DMS 273 treated with DMSO at 0.1 percent for 48 hours (cell line): ENCODE data around the gene MRPS34.

Experiments
- DNase-seq: peaks from one replicate; lab custom pipeline; 2025; lab: John Stamatoyannopoulos, UW

Gene MRPS34

GRCh38 chr16:1781758-1782407 lies 8.9 kb upstream of the MRPS34 start:
- DNase-seq, result no peak

GRCh38 chr16:1781254-1781653 lies 8.3 kb upstream of the MRPS34 start:
- no peak for DNase-seq

DNA sequence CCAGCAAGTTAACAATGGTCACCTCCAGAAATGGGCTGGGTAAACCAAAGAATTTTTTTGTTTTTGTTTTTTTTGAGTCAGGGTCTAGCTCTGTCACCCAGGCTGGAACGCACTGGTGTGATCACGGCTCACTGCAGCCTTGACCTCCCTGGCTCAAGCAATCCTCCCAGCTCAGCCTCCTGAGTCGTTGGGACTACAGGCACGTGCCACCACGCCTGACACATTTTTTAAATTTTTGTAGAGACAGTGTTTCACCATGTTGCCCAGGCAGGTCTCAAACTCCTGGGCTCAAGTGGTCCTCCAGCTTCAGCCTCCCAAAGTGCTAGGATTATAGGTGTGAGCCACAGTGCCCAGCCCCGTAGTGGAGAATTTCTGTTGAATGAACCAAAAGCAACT lies 7.7 kb upstream of the MRPS34 start:
- no peak for DNase-seq

DNA sequence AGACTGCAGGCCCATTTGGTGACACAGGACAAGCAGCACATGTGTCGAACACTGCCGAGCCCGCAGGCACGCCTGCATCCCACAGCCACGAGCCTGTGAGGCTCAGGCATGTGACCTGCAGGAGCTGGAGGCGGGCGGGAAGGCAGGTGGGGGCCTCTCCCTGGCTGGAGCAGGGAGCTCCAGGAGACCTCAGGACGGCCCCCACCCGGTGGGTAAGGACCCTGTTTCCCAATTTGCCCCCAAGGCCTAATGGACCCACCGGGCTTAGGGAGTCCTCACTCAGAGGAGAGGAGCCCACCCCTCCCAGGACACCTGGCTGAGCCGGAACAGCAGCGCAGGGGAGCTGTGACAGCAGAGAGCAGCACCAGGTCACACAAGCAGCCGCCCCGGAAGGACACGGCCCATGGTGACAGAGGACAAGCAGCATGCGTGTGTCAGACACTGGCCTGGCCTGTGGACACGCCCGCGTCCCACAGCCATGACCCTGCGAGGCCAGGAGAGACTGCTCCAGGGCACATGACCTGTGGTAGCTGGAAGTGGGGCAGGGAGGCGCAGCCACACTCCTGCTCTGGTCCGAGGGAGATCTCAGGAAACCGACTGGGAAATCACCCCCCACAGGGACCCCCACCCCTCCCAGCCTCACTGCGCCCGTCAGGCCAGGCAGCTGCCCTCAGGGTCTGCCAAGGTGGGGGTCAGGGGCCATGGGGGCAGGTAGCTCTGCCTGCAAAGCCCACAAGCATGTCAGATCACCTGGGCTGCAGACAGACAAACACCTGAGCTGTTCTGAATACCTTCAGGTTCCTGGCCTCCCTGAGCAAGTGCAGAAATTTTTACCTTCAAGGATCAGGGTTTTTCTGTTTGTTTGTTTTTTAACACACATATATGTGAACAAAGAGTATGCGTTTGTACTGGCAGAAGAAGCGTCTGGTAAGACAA lies 7.1 kb upstream of the MRPS34 start:
- DNase-seq, result no peak

DNA sequence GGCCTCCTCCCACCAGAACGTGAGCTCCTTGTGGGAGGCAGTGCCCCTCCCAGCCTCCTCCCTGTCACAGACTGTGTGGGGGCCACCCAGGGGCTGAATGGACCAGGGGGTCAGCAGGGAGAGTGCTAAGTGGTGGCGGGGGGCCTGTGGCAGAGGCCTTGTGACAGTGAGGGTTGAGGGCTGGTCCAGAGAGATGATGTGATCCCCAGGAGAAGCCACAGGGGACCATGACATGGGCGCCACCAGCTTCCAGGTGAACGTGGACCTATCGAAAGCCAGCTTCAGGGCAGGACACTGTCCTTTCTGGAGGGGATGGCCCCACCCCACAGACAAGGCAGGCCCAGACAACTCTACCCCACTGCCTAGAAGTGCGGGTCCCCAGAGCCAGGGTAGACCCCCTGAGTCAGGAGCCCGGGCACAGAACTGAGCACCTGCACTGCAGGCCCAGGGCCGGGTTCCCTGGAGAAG lies 6.3 kb upstream of the MRPS34 start:
- no peak for DNase-seq

DNA sequence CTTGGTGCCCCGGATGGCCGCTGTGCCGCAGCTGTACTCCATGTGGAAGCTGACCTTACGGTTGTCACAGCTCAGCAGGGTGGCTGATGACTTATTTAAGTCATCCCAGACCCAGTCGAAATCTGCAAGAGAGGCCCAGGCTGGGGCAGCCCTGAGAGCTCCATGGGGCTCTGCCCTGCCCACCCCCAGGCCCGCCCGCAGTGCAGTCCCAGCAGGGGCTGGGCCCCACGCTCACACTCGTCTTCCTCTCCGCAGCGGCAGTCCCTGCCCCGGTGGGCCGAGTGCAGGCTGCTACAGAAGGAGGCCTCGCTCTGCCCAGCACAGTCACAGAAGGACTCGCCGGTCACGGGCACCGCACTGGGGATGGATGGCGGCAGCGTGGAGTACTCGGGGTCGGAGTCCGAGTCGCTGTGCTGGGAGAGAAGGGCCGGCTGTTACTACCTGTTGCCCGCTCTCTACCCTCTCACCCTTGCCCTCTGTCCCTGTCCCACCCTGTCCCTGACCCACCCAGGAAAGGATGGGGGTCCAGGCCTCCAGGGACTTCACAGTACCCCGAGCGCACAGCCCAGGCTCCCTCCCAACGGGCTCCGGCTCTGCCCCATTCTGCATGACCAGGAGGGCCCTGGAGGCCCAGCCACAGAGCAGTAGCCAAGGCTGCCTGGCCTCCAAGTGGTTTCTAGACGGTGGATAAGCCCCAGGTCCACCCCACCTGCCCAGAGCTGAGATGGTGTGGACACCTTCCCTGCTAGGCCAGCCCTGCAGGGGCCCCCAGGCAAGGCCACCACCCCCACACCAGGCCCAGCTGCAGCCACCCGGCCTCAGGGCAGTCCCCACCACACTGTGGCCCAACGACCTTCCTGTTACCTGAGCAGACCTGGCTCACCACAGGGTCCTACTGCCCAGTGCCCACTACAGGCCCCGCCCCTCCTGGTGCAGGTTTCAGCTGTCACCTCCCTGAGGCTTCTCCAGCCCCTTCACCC lies 5.6 kb upstream of the MRPS34 start:
- no peak for DNase-seq

DNA sequence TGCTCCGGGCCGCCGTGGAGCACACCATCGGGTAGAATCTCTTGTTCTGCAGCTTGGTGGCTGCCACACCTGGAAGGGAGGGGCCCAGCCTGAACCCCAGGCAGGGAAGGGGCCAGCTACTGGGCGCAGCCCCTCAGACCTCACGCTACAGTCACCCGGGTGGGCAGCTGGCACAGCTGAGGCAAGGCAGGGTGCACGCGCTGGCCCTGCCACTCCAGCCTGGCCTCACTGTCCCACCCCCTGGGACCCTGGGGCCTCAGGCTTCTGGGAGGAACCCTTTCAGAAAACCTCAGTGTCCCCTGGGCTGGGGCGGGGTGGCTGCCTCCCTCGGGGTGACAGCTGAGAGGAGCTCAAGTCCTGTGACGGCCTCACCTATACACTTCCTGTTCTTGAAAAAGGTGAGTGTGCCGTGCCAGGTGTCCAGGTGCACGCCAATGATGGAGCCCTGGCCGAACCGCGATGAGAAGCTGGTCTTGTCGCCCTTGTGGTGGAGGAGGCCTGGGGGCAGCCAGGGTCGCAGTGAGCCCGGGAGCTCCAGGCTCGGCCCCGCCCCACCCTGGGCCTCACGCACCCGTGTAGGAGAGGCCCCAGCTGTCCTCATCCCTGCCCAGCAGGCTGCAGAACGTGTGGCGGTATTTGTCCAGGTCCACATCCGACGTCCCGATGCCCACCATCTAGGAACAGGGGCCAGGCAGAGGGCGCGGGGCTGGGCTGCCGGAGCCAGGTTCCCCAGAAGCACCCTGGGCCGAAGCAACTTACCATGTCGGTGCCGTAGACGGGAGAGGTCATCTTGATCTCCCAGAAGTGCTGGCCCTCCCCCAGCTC lies 4.7 kb upstream of the MRPS34 start:
- no peak for DNase-seq

DNA sequence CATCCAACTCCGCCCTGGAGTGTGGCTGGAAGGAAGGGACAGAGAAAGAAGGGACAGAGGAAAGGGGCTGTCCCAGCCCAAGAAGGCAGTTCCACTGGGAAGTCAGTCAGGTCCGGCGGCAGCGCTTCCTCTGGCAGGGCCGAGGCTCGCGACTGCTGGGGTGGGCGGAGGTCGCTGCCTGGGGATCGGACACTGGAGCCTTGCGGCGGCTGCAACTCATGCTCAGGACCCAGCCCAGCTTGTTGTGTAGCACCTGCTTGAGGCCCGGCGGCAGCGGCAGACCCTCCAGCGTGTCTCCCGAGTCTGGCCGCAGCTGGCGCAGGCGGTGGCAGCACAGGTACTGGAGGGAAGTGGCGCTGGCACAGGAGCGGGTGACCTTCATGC lies 4.0 kb upstream of the MRPS34 start:
- DNase-seq, result no peak

DNA sequence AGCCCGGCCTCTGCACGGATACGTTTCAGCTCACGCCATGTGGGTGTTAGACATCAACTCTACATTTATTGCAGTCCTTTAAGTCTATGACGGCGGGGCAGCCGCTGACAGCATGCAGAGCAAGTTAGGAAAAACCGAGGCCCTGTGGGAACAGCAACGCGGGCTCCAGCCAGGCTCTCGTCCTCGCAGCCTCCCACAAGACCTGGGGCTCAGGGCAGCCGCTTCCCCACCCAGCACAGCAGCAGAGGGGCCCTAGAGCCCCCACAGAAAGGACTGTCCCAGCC lies 3.7 kb upstream of the MRPS34 start:
- no peak for DNase-seq

GRCh38 chr16:1775846-1776671 lies 3.1 kb upstream of the MRPS34 start:
- no peak for DNase-seq

GRCh38 chr16:1775006-1775845 lies 2.3 kb upstream of the MRPS34 start:
- DNase-seq, result no peak

DNA sequence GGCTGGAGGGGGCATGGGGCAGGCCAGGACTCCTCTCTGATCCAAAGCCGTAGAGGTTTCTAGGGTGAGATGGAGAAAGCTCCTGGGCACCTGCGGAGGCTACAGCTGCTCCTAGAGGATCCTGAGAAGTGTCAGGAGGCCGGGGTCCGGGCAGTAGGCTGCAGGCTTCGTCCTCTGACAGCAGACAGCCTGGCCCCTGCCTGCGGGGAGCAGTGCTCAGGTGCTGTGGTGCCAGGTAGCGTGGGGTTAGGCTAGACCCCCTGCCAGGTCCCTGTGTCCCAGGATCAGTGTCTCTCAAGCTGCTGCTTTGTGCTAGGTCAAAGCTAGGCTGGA lies 1.5 kb upstream of the MRPS34 start:
- DNase-seq, result no peak

DNA sequence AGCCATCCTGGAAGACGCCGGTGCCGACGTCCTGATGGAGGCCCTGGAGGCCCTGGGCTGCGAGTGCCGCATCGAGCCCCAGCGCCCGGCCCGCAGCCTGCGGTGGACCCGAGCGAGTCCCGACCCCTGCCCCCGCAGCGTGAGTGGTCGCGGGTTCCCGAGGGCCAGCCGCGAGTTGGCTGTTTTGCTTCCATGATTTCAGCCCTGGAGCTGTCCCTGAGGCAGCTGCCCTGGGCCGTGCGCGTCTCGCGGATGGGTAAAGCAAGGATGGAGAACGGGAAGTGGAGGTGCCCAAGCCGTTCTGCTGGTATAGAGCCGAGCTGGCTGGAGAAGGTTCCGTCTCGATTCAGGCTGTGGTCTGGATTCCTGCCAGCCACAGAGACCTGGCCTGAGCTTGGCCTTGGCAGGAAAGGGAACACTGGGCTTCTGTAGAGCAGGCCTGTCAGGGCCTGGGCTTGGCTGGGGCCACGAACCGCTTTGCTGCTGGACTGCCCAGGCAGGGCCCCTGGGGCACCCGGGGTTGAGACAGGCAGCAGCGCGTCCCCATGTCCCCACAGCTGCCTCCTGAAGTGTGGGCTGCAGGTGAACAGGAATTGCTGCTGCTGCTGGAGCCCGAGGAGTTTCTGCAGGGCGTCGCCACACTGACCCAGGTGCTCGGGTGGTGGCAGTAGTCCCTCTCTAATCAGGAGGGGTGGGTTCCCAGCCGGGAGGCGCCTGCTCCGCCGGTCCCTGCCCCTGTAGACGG lies 941 bp upstream of the MRPS34 start:
- no peak for DNase-seq

DNA sequence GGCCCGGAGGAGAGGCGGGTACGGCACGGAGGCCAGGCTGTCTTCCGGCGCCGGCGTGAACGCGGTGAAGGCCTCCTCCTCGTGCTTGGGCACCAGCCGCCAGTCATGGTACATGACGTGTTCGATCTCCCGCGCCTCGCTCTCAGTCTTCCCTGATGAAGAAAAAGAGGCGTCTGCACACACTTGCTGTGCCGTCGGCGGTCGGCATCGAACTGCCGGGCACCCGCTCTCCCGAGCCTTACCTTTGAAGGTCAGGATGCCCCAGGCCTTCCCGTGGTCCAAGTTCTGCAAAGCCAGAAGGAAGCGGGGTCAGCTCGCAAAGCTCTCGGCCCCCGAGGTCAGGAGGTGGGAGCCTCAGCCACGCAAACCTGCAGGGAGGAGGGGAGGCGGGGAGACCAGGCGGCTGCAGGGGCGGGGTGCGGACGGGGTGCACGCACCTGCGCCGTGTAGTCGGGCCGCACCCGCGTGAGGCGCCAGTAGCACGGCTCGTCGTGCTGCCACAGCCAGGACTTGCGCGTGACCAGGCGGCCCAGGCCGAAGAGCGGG lies 499 bp downstream of the MRPS34 start, which contains the start of gene EME2:
TSS of gene EME2 (plus strand) at position 449 of the 546 bp plus-strand sequence. CDS start 418 bp downstream, outside the sequence.
- no peak for DNase-seq

GRCh38 chr16:1771864-1772361 lies 1.0 kb downstream of the MRPS34 start:
- DNase-seq, result no peak

- no peak for DNase-seq
These were observed 1.6 kb downstream of the MRPS34 start, which contains the start of gene NME3 for GRCh38 chr16:1771188-1771863. Gene NME3, minus strand, starts transcription at chr16:1771543. Its CDS starts 9 bp downstream, at chr16:1771534.

- no peak for DNase-seq
These were observed 2.4 kb downstream of the MRPS34 start for GRCh38 chr16:1770328-1771187.
